Upper lobe of right lung (tissue), 1 donor: ENCODE results near the gene RPL18. TPM values are rescaled to one million over a fixed set of nuclear protein-coding genes. Genes with fewer than 3 reads are reported as not detected.

Source experiments
- ATAC-seq: fragments of 200-7000 bp; cut with Tn5 transposase; one replicate; pipeline ENCODE4 v1.9.1; 2020; ENCODE audit warnings: mild to moderate bottlenecking, moderate library complexity
- DNase-seq: peaks from one replicate; pipeline ENCODE4 v3.0.0-alpha.2; 2020
- H3K27ac ChIP-seq: fragments of 200-600 bp; one replicate; pipeline ENCODE4 v1.8.0; 2022
- H3K27me3 ChIP-seq: fragments of 200-600 bp; one replicate; pipeline ENCODE4 v1.8.0; 2022; ENCODE audit warnings: mild to moderate bottlenecking
- H3K36me3 ChIP-seq: fragments of 200-600 bp; one replicate; pipeline ENCODE4 v1.8.0; 2022
- H3K4me1 ChIP-seq: fragments of 200-600 bp; one replicate; pipeline ENCODE4 v1.8.0; 2022
- H3K4me3 ChIP-seq: fragments of 200-600 bp; one replicate; pipeline ENCODE4 v1.8.0; 2022; ENCODE audit warnings: mild to moderate bottlenecking
- H3K9me3 ChIP-seq: fragments of 200-600 bp; one replicate; pipeline ENCODE4 v1.8.0; 2022
- CTCF ChIP-seq: fragments of 200-600 bp; IDR thresholded peaks from one replicate; pipeline ENCODE4 v1.8.0; 2022; ENCODE audit warnings: antibody characterized with exemption
- intact Hi-C: fragments of 100-400 bp; cut with DNase I; formaldehyde crosslinking; loops from one replicate; pipeline ENCODE4 v1.11.0; 2022
- total RNA-seq: library from RNA; stranded (reverse); fragmentation: NEBNext Ultra II Directional; extraction: Animal tissue kit (Norgen Biotek cat#: 25700); gene quantifications from one replicate; pipeline ENCODE4 v1.2.1, GENCODE V29; 2021
- donor health status: DM: no; HTN: yes; CAD: no; lungs with severe emphysema.

RPL18 gene
- total RNA-seq, 1 donor from 2014 or later = 1,025 TPM

- Histone ChIP-seq H3K4me1 (no peaks in the 10 kb centered on the region), H3K9me3 (no peaks in the 10 kb centered on the region), H3K27ac (no peak overlapping the region), H3K4me3 (no peak overlapping the region), H3K36me3 (no peaks in the 10 kb centered on the region), H3K27me3 (no peaks in the 10 kb centered on the region)
- no peak for TF ChIP-seq CTCF
- ATAC-seq (no peak), DNase-seq (no peak)
- intact Hi-C loops = no loop called here
These were observed 16.0 kb downstream of the RPL18 start for GRCh38 chr19:48603001-48603400.

GRCh38 chr19:48600679-48601417 is 18.1 kb downstream of the RPL18 start:
- Histone ChIP-seq H3K4me1 (no peaks in the 10 kb centered on the region), H3K4me3 (no peak overlapping the region), H3K27ac (no peak overlapping the region), H3K27me3 (no peaks in the 10 kb centered on the region), H3K9me3 (no peaks in the 10 kb centered on the region), H3K36me3 (no peaks in the 10 kb centered on the region)
- intact Hi-C loops = no loop called here
- no peak for TF ChIP-seq CTCF
- DNase-seq (no peak), ATAC-seq (no peak)

- Histone ChIP-seq H3K36me3 (no peaks in the 10 kb centered on the region), H3K27me3 (no peaks in the 10 kb centered on the region), H3K9me3 (no peaks in the 10 kb centered on the region), H3K4me1 (no peaks in the 10 kb centered on the region), H3K4me3 (no peak overlapping the region), H3K27ac (no peak overlapping the region)
- ATAC-seq (no peak), DNase-seq (no peak)
- intact Hi-C loops = no loop called here
- TF ChIP-seq CTCF = no peak
These were observed 19.8 kb downstream of the RPL18 start for GRCh38 chr19:48598996-48599700.

GRCh38 chr19:48596679-48597465 is 22.1 kb downstream of the RPL18 start:
- no peaks in the 10 kb centered on the region for H3K4me1 ChIP-seq
- ATAC-seq (no peak), DNase-seq (no peak)
- no peaks in the 10 kb centered on the region for H3K36me3 ChIP-seq
- no peaks in the 10 kb centered on the region for H3K9me3 ChIP-seq
- H3K4me3 ChIP-seq = no peak overlapping the region
- intact Hi-C loops = no loop called here
- no peak for TF ChIP-seq CTCF
- no peaks in the 10 kb centered on the region for H3K27me3 ChIP-seq
- no peak overlapping the region for H3K27ac ChIP-seq

GRCh38 chr19:48596237-48596636 is 22.7 kb downstream of the RPL18 start:
- Histone ChIP-seq H3K27me3 (no peaks in the 10 kb centered on the region), H3K36me3 (no peaks in the 10 kb centered on the region), H3K27ac (no peak overlapping the region), H3K9me3 (no peaks in the 10 kb centered on the region), H3K4me1 (no peaks in the 10 kb centered on the region), H3K4me3 (no peak overlapping the region)
- intact Hi-C loops = no loop called here
- no peak for ATAC-seq
- TF ChIP-seq CTCF = no peak
- DNase-seq = no peak
